Measurements from ENCODE around the gene WHAMM. TPM values are rescaled to one million over a fixed set of nuclear protein-coding genes. Genes with fewer than 3 reads are reported as not detected.

The WHAMM gene
- total and polyA plus RNA-seq, 2 donors (not counting 3 experiments of a cell fraction or from before 2014, with no cell fraction given), result 4.1 to 9.4 TPM

DNA sequence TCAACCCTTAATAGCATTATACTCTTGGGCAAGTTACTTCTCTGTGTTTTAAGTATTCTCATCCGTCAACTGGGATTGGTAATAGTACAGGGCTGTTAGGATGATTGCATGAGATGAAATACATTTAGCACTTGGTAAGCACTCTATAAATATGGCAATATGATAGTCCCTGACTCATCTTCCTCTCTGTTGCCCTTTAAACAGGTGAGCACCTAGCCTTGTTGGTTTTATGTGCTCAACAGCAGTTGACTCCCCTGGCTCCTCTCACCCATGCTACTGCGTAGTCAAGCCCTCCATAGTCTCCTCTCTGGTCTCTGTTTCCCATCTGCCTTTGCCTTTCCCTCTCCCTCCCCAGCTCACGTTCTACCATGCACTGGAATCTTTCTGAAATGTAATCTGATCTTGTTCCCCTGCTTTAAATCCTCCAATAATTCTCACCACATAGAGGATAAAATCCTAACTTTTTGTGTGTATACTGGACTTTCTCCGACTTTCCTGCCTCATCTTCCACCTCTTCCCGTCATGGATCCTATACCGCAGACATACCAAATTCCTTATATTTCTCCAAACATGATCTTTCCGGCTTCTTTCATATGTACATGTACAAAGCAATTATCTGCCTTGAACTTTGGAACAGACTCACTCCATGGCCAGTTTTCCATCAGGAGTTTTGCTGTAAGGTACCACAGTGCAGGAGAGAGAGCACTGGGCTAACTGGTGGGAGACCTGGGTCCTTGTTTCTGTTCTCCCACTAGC lies 45.9 kb upstream of the WHAMM start:
- Histone ChIP-seq H3K4me3 (replicated peaks in 1 of 3; ENCODE audit: insufficient read depth in 1 of 3, low read depth in 1 of 3, low read length in 3 of 3) (no peak overlapping the region), H3K27me3 (ENCODE audit: control insufficient read depth in 2 of 2, insufficient read depth in 2 of 2, low read length in 2 of 2) (no peaks in the 10 kb centered on the region), H3K9ac (replicated peaks; ENCODE audit: extremely low read depth, insufficient read depth, low read length) (no peak overlapping the region), H3K9me1 (replicated peaks; ENCODE audit: control insufficient read depth, extremely low read depth, insufficient read depth, low read length) (no peaks in the 10 kb centered on the region), H4K20me1 (replicated peaks; ENCODE audit: control insufficient read depth, extremely low read depth, insufficient read depth, low read length) (no peaks in the 10 kb centered on the region), H3K36me3 (ENCODE audit: control insufficient read depth in 2 of 2, extremely low read depth in 1 of 2, insufficient read depth in 2 of 2, low read length in 2 of 2) (peaks cover 7 to 8% of the 10 kb centered on the region in 2 experiments), H2AFZ (ENCODE audit: low read depth, low read length) (no peak overlapping the region), H3K4me2 (ENCODE audit: insufficient read depth, low read length) (no peak overlapping the region), H3K9me3 (replicated peaks; ENCODE audit: control insufficient read depth, insufficient read depth, low read length) (no peaks in the 10 kb centered on the region), H3K79me2 (ENCODE audit: control insufficient read depth, insufficient read depth, low read length) (no peaks in the 10 kb centered on the region), H3K27ac (ENCODE audit: insufficient read depth, low read depth, low read length) (no peak overlapping the region), H3K4me1 (ENCODE audit: control insufficient read depth, extremely low read depth, insufficient read depth, low read length) (no peaks in the 10 kb centered on the region)
- FAIRE-seq, result no peak
- ChIA-PET CTCF (no interaction called here), POLR2A (no interaction called here)
- no peak for TF ChIP-seq JUN (IDR thresholded peaks at IDR 0.05; ENCODE audit: borderline replicate concordance, insufficient read depth, insufficient read length, low read depth)
- TF ChIP-seq, protein P1, sequence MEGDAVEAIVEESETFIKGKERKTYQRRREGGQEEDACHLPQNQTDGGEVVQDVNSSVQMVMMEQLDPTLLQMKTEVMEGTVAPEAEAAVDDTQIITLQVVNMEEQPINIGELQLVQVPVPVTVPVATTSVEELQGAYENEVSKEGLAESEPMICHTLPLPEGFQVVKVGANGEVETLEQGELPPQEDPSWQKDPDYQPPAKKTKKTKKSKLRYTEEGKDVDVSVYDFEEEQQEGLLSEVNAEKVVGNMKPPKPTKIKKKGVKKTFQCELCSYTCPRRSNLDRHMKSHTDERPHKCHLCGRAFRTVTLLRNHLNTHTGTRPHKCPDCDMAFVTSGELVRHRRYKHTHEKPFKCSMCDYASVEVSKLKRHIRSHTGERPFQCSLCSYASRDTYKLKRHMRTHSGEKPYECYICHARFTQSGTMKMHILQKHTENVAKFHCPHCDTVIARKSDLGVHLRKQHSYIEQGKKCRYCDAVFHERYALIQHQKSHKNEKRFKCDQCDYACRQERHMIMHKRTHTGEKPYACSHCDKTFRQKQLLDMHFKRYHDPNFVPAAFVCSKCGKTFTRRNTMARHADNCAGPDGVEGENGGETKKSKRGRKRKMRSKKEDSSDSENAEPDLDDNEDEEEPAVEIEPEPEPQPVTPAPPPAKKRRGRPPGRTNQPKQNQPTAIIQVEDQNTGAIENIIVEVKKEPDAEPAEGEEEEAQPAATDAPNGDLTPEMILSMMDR (IDR thresholded peaks at IDR 0.05; ENCODE audit: extremely low read depth in 1 of 2, insufficient read depth in 1 of 2, low read depth in 1 of 2, low read length in 2 of 2), result no peak
- DNase-seq (ENCODE audit: low read depth, low spot score), result no peak
- dilution Hi-C loops (cut with MboI; ENCODE audit: extremely low pct_ligation_motif_present, low sequenced_read_pairs) (no loop called here), intact Hi-C loops (cut with micrococcal nuclease) (no loop called here)
- BruUV-seq (replicated peaks), result no TSS peak

DNA sequence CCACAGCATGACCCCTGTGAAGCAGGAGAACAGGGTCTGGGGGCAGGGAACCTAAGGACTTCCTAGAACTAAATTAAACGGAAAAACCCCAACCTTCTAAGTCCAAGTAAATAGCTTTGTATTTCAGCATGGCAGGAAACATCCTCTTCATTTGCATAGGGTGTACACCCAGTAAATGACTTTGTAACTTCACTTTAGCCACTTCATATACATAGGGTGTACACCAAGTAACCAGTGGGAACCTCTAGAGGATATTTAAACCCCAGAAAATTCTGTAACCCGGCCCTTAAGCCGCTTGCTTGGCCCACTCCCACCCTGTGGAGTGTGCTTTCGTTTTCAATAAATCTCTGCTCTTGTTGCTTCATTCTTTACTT lies 45.3 kb upstream of the WHAMM start:
- no peak overlapping the region for H3K27ac ChIP-seq (ENCODE audit: insufficient read depth, low read depth, low read length)
- no peaks in the 10 kb centered on the region for H4K20me1 ChIP-seq (replicated peaks; ENCODE audit: control insufficient read depth, extremely low read depth, insufficient read depth, low read length)
- no peaks in the 10 kb centered on the region for H3K79me2 ChIP-seq (ENCODE audit: control insufficient read depth, insufficient read depth, low read length)
- no peak overlapping the region for H3K9ac ChIP-seq (replicated peaks; ENCODE audit: extremely low read depth, insufficient read depth, low read length)
- H3K9me1 ChIP-seq (replicated peaks; ENCODE audit: control insufficient read depth, extremely low read depth, insufficient read depth, low read length), result no peaks in the 10 kb centered on the region
- intact Hi-C loops (cut with micrococcal nuclease), result no loop called here
- H3K4me1 ChIP-seq (ENCODE audit: control insufficient read depth, extremely low read depth, insufficient read depth, low read length), result no peaks in the 10 kb centered on the region
- POLR2A ChIA-PET, result no interaction called here
- H3K9me3 ChIP-seq (replicated peaks; ENCODE audit: control insufficient read depth, insufficient read depth, low read length), result no peaks in the 10 kb centered on the region
- H3K36me3 ChIP-seq (ENCODE audit: control insufficient read depth in 2 of 2, extremely low read depth in 1 of 2, insufficient read depth in 2 of 2, low read length in 2 of 2), result peaks cover 3 to 4% of the 10 kb centered on the region in 2 experiments
- TF ChIP-seq POLR2A (IDR thresholded peaks at IDR 0.05; ENCODE audit: low read depth, low read length) (no peak), GATA2 (IDR thresholded peaks at IDR 0.05; ENCODE audit: insufficient read depth, insufficient read length, low read depth, low read length) (no peak), MYC (IDR thresholded peaks at IDR 0.05; ENCODE audit: low read depth, low read length) (no peak), JUN (IDR thresholded peaks at IDR 0.05; ENCODE audit: borderline replicate concordance, insufficient read depth, insufficient read length, low read depth) (no peak), FOS (IDR thresholded peaks at IDR 0.05; ENCODE audit: borderline replicate concordance, insufficient read depth, low read length) (no peak), POLR2AphosphoS5 (IDR thresholded peaks at IDR 0.05; ENCODE audit: insufficient read depth, low read depth, low read length) (no peak), EZH2 (IDR thresholded peaks at IDR 0.05; ENCODE audit: borderline replicate concordance, low read depth, low read length, severe bottlenecking) (no peak)
- TF ChIP-seq, protein P1 (IDR thresholded peaks at IDR 0.05; ENCODE audit: extremely low read depth in 1 of 2, insufficient read depth in 1 of 2, low read depth in 1 of 2, low read length in 2 of 2), result no peak
- TF ChIP-seq, protein P2, sequence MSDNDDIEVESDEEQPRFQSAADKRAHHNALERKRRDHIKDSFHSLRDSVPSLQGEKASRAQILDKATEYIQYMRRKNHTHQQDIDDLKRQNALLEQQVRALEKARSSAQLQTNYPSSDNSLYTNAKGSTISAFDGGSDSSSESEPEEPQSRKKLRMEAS (IDR thresholded peaks at IDR 0.05; ENCODE audit: insufficient read depth, insufficient read length), result no peak
- DNase-seq (ENCODE audit: low read depth, low spot score) (no peak), FAIRE-seq (no peak)
- dilution Hi-C loops (cut with MboI; ENCODE audit: extremely low pct_ligation_motif_present, low sequenced_read_pairs), result no loop called here
- CTCF ChIA-PET, result no interaction called here
- H2AFZ ChIP-seq (ENCODE audit: low read depth, low read length), result no peak overlapping the region
- H3K4me3 ChIP-seq (replicated peaks in 1 of 3; ENCODE audit: insufficient read depth in 1 of 3, low read depth in 1 of 3, low read length in 3 of 3), result no peak overlapping the region
- BruUV-seq (replicated peaks), result no TSS peak
- H3K27me3 ChIP-seq (ENCODE audit: control insufficient read depth in 2 of 2, insufficient read depth in 2 of 2, low read length in 2 of 2), result no peaks in the 10 kb centered on the region
- no peak overlapping the region for H3K4me2 ChIP-seq (ENCODE audit: insufficient read depth, low read length)
